ENCODE measurements around the gene FXR1.

DNA sequence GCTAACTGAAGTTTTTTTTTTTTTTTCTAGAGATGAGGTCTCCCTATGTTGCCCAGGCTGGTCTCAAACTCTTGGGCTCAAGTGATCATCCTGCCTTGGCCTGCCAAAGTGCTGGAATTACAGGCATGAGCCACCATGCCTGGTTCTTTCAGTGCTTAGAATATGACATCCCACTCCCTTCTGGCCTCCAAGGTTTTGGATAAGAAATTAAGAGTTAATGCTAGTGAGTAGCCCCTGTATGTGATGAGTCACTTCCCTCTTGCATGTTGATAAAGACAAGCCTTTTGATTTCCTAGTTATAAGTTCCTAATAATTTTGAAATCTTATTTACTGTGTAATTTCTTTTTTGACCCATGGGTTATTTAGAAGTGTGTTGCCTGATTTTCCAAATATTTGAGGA, 112.7 kb downstream of the FXR1 start:
- no peak for TF ChIP-seq RELA (IDR thresholded peaks at IDR 0.05; ENCODE audit: borderline replicate concordance, partially characterized antibody)
- TF ChIP-seq TARDBP (IDR thresholded peaks at IDR 0.05; ENCODE audit: borderline replicate concordance) = no peak
- TF ChIP-seq, protein P1, sequence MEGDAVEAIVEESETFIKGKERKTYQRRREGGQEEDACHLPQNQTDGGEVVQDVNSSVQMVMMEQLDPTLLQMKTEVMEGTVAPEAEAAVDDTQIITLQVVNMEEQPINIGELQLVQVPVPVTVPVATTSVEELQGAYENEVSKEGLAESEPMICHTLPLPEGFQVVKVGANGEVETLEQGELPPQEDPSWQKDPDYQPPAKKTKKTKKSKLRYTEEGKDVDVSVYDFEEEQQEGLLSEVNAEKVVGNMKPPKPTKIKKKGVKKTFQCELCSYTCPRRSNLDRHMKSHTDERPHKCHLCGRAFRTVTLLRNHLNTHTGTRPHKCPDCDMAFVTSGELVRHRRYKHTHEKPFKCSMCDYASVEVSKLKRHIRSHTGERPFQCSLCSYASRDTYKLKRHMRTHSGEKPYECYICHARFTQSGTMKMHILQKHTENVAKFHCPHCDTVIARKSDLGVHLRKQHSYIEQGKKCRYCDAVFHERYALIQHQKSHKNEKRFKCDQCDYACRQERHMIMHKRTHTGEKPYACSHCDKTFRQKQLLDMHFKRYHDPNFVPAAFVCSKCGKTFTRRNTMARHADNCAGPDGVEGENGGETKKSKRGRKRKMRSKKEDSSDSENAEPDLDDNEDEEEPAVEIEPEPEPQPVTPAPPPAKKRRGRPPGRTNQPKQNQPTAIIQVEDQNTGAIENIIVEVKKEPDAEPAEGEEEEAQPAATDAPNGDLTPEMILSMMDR (IDR thresholded peaks at IDR 0.05 in 2 of 3, conservative IDR thresholded peaks at IDR 0.05 in 1 of 3; ENCODE audit: control insufficient read depth in 2 of 3, extremely low read depth in 1 of 3, insufficient read depth in 1 of 3, low read depth in 3 of 3, low read length in 3 of 3) = no peak
- no peak for TF ChIP-seq RFX5 (IDR thresholded peaks at IDR 0.05; ENCODE audit: low read depth, low read length)
- no peak for TF ChIP-seq SPI1 (IDR thresholded peaks at IDR 0.05; ENCODE audit: borderline replicate concordance, insufficient read depth, low read depth, low read length)
- TF ChIP-seq REST (IDR thresholded peaks at IDR 0.05; ENCODE audit: low read depth, low read length) = no peak
- no peak for TF ChIP-seq BACH1 (IDR thresholded peaks at IDR 0.05; ENCODE audit: borderline replicate concordance)
- TF ChIP-seq EP300 (IDR thresholded peaks at IDR 0.05; ENCODE audit: borderline replicate concordance in 1 of 2, control insufficient read depth in 1 of 2, low read depth in 2 of 2, low read length in 2 of 2) = no peak
- TF ChIP-seq BMI1 (IDR thresholded peaks at IDR 0.05; ENCODE audit: borderline replicate concordance) = no peak
- TF ChIP-seq HCFC1 (IDR thresholded peaks at IDR 0.05; ENCODE audit: low read length) = no peak
- no peak for TF ChIP-seq POLR2AphosphoS5 (IDR thresholded peaks at IDR 0.05; ENCODE audit: low read length)
- TF ChIP-seq POLR2A (IDR thresholded peaks at IDR 0.05; ENCODE audit: low read depth, low read length) = no peak
- no peak for TF ChIP-seq CHD2 (IDR thresholded peaks at IDR 0.05; ENCODE audit: borderline replicate concordance, low read depth, low read length)
- TF ChIP-seq, protein P2, sequence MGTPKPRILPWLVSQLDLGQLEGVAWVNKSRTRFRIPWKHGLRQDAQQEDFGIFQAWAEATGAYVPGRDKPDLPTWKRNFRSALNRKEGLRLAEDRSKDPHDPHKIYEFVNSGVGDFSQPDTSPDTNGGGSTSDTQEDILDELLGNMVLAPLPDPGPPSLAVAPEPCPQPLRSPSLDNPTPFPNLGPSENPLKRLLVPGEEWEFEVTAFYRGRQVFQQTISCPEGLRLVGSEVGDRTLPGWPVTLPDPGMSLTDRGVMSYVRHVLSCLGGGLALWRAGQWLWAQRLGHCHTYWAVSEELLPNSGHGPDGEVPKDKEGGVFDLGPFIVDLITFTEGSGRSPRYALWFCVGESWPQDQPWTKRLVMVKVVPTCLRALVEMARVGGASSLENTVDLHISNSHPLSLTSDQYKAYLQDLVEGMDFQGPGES (IDR thresholded peaks at IDR 0.05) = no peak
